DMS114 treated with DMSO at 0.1 percent for 48 hours (cell line): Measurements from ENCODE around the gene SKA2.
A peak's percentile ranks its signal among the peaks of the same experiment; 100 is the strongest.
"Not testable (repeated sequence)": the region's sequence is repeated elsewhere in the genome, so short reads cannot be mapped to it uniquely, and the experiment has no call there.

ENCODE experiments used
- DNase-seq: peaks from one replicate; lab custom pipeline; 2025; ENCODE audit not compliant: unreplicated experiment; lab: John Stamatoyannopoulos, UW

The SKA2 gene

GRCh38 chr17:59105852-59106462 lies 49.0 kb downstream of the SKA2 start:
- DNase-seq = no peak

DNA sequence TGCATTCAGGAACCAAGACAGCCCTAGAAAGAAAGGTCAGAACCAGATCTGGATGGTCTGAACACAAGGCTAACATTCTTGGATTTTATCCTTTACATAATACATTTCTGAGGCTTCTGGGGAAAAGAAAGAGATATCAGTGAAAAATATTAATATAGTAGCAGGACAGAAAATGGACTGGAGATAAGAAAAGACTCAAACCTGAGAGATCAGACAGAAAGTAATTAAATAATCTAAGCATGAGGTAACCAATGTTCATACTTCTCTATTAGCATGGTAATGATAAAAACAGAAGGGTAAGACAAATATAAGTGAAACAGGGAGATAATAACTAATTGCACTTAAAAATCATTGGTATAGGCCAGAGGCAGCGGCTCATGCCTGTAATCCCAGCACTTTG lies 53.8 kb downstream of the SKA2 start:
- DNase-seq = no peak

- DNase-seq = no peak
Observed at GRCh38 chr17:59097876-59098275, 57.1 kb downstream of the SKA2 start.

DNA sequence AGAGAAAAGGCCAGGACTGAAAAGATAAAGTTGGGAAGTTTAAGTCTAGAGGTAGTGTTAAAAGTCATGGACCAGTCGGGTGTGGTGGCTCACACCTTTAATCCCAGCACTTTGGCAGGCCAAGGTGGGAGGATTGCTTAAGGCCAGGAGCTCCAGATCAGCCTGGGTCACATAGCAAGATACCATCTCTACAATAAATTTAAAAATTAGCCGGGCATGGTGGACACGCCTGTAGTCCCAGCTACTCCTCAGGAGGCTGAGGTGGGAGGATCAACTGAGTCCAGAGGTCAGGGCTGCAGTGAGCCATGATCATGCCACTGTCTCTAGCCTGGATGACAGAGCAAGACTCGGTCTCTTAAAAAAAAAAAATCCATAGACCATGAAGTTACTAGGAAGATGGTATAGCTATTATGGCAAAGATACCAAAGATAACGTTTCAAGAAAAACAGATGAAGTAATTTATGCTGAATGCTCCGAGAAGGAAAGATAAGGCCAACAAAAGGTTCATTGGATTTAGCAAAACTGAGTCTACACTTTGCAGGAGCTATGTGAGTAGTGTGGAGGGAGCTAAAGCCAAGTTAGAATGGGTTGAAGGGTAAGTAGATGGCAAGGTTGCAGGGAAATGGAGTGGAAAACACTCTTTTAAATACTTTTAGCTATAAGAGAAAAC lies 60.0 kb downstream of the SKA2 start:
- DNase-seq = no peak

- peak; percentile 83 for DNase-seq
Observed at GRCh38 chr17:59093702-59094231, 61.2 kb downstream of the SKA2 start.

DNA sequence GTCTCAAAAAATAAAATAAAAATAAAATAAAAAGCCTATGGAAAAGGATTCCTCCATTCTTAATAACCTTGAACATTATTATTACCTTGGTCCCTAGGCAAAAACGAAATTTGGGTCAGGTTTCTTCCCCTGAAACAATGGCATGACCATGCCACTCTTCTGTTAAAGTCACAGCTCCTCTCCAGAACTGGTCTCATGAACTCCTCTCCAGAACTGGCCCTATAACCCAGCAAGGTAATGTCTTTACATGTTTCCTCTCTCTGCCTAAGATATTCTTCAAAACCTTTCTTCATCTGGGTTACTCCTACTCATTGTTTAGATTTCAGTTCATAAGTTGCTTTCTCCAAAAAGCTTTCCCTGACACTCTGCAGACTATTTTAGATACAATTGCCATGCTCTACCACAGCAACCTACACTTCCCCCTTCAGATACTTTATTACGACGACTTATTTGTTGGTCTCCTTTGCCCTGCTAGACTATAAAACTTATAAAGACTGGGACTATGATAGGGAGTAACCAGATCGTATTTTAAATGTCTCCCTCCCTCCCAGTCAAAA lies 61.8 kb downstream of the SKA2 start:
- peak; percentile 69 for DNase-seq

GRCh38 chr17:59090593-59090992 lies 64.4 kb downstream of the SKA2 start:
- DNase-seq = not testable (repeated sequence)

GRCh38 chr17:59084154-59084553 lies 70.8 kb downstream of the SKA2 start:
- no peak for DNase-seq

- no peak for DNase-seq
Observed at GRCh38 chr17:59074494-59074893, 80.5 kb downstream of the SKA2 start.

GRCh38 chr17:59073972-59074371 lies 81.0 kb downstream of the SKA2 start:
- no peak for DNase-seq

DNA sequence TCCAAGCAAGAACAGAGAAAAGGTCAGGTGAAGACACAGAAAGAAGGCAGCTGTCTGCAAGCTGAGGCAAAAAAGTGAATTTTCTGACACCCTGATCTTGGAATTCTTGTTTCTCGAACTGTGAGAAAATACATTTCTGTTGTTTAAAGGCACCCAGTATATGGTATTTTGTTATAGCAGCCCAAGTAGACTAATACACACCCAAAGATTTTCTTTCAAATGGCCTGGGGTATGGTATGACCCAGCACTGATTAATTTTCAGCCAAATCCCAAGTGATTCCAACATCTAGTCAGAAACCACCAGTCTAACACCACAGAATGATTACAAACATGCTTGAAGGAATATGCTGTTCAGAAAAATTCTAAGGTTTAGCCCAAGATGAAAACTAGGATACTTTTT lies 85.1 kb downstream of the SKA2 start:
- DNase-seq = no peak

DNA sequence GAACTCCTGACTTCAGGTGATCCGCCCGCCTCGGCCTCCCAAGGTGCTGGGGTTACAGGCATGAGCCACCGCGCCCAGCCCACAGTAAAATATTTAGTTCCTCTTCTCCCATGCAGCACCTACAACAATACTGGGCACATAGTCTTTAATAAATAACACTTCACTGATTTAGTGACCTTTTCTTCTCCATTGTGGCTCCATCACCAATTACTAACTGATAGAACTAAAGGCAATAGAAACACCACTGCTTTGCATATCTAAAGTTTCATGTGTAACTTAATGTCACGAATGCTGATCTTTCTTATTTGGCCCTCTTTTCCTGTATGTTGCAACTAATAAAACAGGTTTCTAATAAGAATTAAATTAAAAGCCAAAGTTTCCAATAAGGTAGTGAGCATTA lies 87.2 kb downstream of the SKA2 start:
- DNase-seq = no peak

DNA sequence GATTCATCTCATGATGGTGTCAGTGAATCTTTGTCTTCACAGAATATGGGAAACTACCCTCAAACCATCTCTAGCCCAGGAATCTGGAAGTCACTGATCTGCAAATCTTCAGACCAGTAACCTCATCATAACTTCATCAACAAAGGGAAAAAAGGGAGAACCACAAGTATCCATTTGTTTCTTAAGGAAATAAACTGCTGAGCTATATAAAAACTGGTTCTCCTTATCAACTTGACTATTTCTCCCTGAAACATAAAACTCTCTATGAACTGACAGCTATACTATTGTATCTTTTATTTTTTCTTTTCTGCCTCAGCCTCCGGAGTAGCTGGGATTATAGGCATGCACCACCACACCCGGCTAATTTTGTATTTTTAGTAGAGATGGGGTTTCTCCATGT lies 87.6 kb downstream of the SKA2 start:
- no peak for DNase-seq

- no peak for DNase-seq
Observed at GRCh38 chr17:59062509-59062908, 92.5 kb downstream of the SKA2 start.
